Keratinocyte (primary cell): ENCODE measurements around the gene NCBP2. TPM values are rescaled to one million over a fixed set of nuclear protein-coding genes. Genes with fewer than 3 reads are reported as not detected.

Experiments used
- DNase-seq: peaks from one replicate; pipeline ENCODE4 v3.0.0-alpha.2; 2011; ENCODE audit warnings: low read depth, missing footprints, low spot score
- FAIRE-seq: peaks from 2 replicates; lab custom pipeline; 2011; peaks lifted over from hg19 to GRCh38; lab: Jason Lieb, UNC
- H2AFZ ChIP-seq: 2 replicates; pipeline ENCODE4 v1.6.0; 2012; ENCODE audit warnings: low read length, control low read depth, inconsistent platforms; ENCODE audit not compliant: control insufficient read depth
- H3K27ac ChIP-seq: 2 replicates; pipeline ENCODE4 v1.5.1; 2011; ENCODE audit warnings: low read length; ENCODE audit not compliant: control insufficient read depth, insufficient read depth
- H3K27me3 ChIP-seq: 3 replicates; pipeline ENCODE4 v1.6.0; 2011; ENCODE audit warnings: low read length; ENCODE audit not compliant: control insufficient read depth, insufficient read depth; ENCODE audit errors: extremely low read depth
- H3K36me3 ChIP-seq, 2 experiments: 2 replicates in 1 of 2; 3 replicates in 1 of 2; pipeline ENCODE4 v1.5.1; 2011; ENCODE audit warnings: low read length in 2 of 2, mild to moderate bottlenecking in 1 of 2; ENCODE audit not compliant: control insufficient read depth in 2 of 2, insufficient read depth in 2 of 2; ENCODE audit errors: extremely low read depth in 1 of 2
- H3K4me1 ChIP-seq: 3 replicates; pipeline ENCODE4 v1.5.1; 2011; ENCODE audit warnings: low read length; ENCODE audit not compliant: control insufficient read depth, insufficient read depth; ENCODE audit errors: extremely low read depth
- H3K4me2 ChIP-seq: 3 replicates; pipeline ENCODE4 v1.6.0; 2011; ENCODE audit warnings: low read depth, low read length; ENCODE audit not compliant: control insufficient read depth, insufficient read depth; ENCODE audit errors: extremely low read depth
- H3K4me3 ChIP-seq, 3 experiments: fragments of 200-600 bp in 1 of 3; sonication (generic) in 1 of 3; 2 replicates in 2 of 3; 3 replicates in 1 of 3; pipeline ENCODE4 v1.5.1; 2011 to 2016; ENCODE audit warnings: low read length in 3 of 3, mild to moderate bottlenecking in 3 of 3, control low read depth in 2 of 3, inconsistent platforms in 1 of 3, low read depth in 1 of 3, mixed read lengths in 1 of 3, mixed run types in 1 of 3, moderate library complexity in 1 of 3; ENCODE audit not compliant: control insufficient read depth in 2 of 3, insufficient read depth in 2 of 3; ENCODE audit errors: extremely low read depth in 1 of 3
- H3K79me2 ChIP-seq: 2 replicates; pipeline ENCODE4 v1.6.0; 2012; ENCODE audit warnings: low read length; ENCODE audit not compliant: control insufficient read depth, insufficient read depth
- H3K9ac ChIP-seq: 3 replicates; pipeline ENCODE4 v1.6.0; 2011; ENCODE audit warnings: low read length; ENCODE audit not compliant: control insufficient read depth, insufficient read depth; ENCODE audit errors: extremely low read depth
- H3K9me1 ChIP-seq: 3 replicates; pipeline ENCODE4 v1.6.0; 2011; ENCODE audit warnings: low read length; ENCODE audit not compliant: control insufficient read depth, insufficient read depth; ENCODE audit errors: extremely low read depth
- H3K9me3 ChIP-seq: 2 replicates; pipeline ENCODE4 v1.5.1; 2012; ENCODE audit warnings: low read depth, low read length; ENCODE audit not compliant: control insufficient read depth
- H4K20me1 ChIP-seq: 3 replicates; pipeline ENCODE4 v1.6.0; 2011; ENCODE audit warnings: low read length; ENCODE audit not compliant: control insufficient read depth, insufficient read depth; ENCODE audit errors: extremely low read depth
- CTCF ChIP-seq, 3 experiments: IDR thresholded peaks in 1 of 3; conservative IDR thresholded peaks in 1 of 3; optimal IDR thresholded peaks in 1 of 3; 2 replicates in 2 of 3; 3 replicates in 1 of 3; pipeline versions ENCODE3 to v1.5.1; 2011; ENCODE audit warnings: low read length in 3 of 3, mild to moderate bottlenecking in 3 of 3, moderate library complexity in 2 of 3, control low read depth in 1 of 3, inconsistent platforms in 1 of 3; ENCODE audit not compliant: insufficient read depth in 2 of 3; ENCODE audit errors: extremely low read depth in 1 of 3
- EZH2 ChIP-seq: IDR thresholded peaks from one replicate; pipeline ENCODE4 v1.6.1; 2012; ENCODE audit warnings: inconsistent platforms, mild to moderate bottlenecking, low read length, moderate library complexity
- dilution Hi-C: fragments of 300-500 bp; cut with MboI; formaldehyde crosslinking; loops from one replicate; pipeline ENCODE4 v1.7.0; 2020; ENCODE audit warnings: low sequenced_read_pairs; ENCODE audit not compliant: extremely low pct_ligation_motif_present
- polyA plus RNA-seq, 5 experiments: library from polyadenylated mRNA; depleted of rRNA in 3 of 5; stranded (reverse) in 3 of 5; stranded (forward) in 1 of 5; unstranded in 1 of 5; fragments of >200 nt; gene quantifications; 1 replicate in 1 of 5; 2 replicates in 3 of 5; 3 replicates in 1 of 5; pipeline versions ENCODE4 v1.2.1 to v1.2.3, GENCODE V29; 2011 to 2012; ENCODE audit warnings: missing spikeins in 2 of 5, low read depth in 1 of 5, low replicate concordance in 1 of 5

NCBP2 gene
- polyA plus RNA-seq, 1 donor (not counting 4 experiments of a cell fraction or from before 2014, with no cell fraction given), result 71.4 TPM

GRCh38 chr3:196896229-196896628, 46.1 kb downstream of the NCBP2 start:
- H3K27ac ChIP-seq, result no peak overlapping the region
- FAIRE-seq (no peak), DNase-seq (no peak)
- H3K36me3 ChIP-seq, result peaks cover 0 to 4% of the 10 kb centered on the region in 2 experiments
- H3K4me1 ChIP-seq, result no peaks in the 10 kb centered on the region
- H3K9ac ChIP-seq, result no peak overlapping the region
- H4K20me1 ChIP-seq, result peaks cover 2% of the 10 kb centered on the region
- H3K9me3 ChIP-seq, result no peaks in the 10 kb centered on the region
- no peak overlapping the region for H3K4me2 ChIP-seq
- H3K27me3 ChIP-seq, result no peaks in the 10 kb centered on the region
- no peak overlapping the region for H3K4me3 ChIP-seq
- peaks cover 47% of the 10 kb centered on the region for H3K79me2 ChIP-seq
- no peaks in the 10 kb centered on the region for H3K9me1 ChIP-seq
- TF ChIP-seq CTCF (optimal IDR thresholded peaks at IDR 0.05 in 1 of 3, IDR thresholded peaks at IDR 0.05 in 1 of 3, conservative IDR thresholded peaks at IDR 0.05 in 1 of 3; ENCODE audit: extremely low read depth in 1 of 3, insufficient read depth in 2 of 3, low read length in 3 of 3) (no peak), EZH2 (no peak)
- dilution Hi-C loops, result no loop called here
- no peak overlapping the region for H2AFZ ChIP-seq

- peaks cover 2% of the 10 kb centered on the region for H4K20me1 ChIP-seq
- FAIRE-seq (no peak), DNase-seq (no peak)
- no peaks in the 10 kb centered on the region for H3K9me3 ChIP-seq
- H3K4me3 ChIP-seq, result no peak overlapping the region
- H3K9ac ChIP-seq, result no peak overlapping the region
- peaks cover 2% of the 10 kb centered on the region in 2 experiments for H3K36me3 ChIP-seq
- H3K9me1 ChIP-seq, result no peaks in the 10 kb centered on the region
- TF ChIP-seq EZH2, result no peak
- no peak for TF ChIP-seq CTCF (optimal IDR thresholded peaks at IDR 0.05 in 1 of 3, IDR thresholded peaks at IDR 0.05 in 1 of 3, conservative IDR thresholded peaks at IDR 0.05 in 1 of 3; ENCODE audit: extremely low read depth in 1 of 3, insufficient read depth in 2 of 3, low read length in 3 of 3)
- no peak overlapping the region for H3K27ac ChIP-seq
- no peaks in the 10 kb centered on the region for H3K27me3 ChIP-seq
- no peak overlapping the region for H2AFZ ChIP-seq
- peaks cover 52% of the 10 kb centered on the region for H3K79me2 ChIP-seq
- dilution Hi-C loops, result no loop called here
- H3K4me2 ChIP-seq, result no peak overlapping the region
- no peaks in the 10 kb centered on the region for H3K4me1 ChIP-seq
Observed at GRCh38 chr3:196894557-196895295, 47.6 kb downstream of the NCBP2 start.
